Ishikawa (cell line): ENCODE measurements around the gene CLSTN2.

Experiments
- CEBPB ChIP-seq: IDR thresholded peaks from 2 replicates; pipeline ENCODE4 v1.6.1; 2012
- CREB1 ChIP-seq: IDR thresholded peaks from 2 replicates; pipeline ENCODE4 v1.6.1; 2012; ENCODE audit warnings: low read depth
- EGR1 ChIP-seq: IDR thresholded peaks from 2 replicates; pipeline ENCODE4 v1.6.1; 2012
- EP300 ChIP-seq: IDR thresholded peaks from 2 replicates; pipeline ENCODE4 v1.6.1; 2012; ENCODE audit warnings: borderline replicate concordance
- FOXM1 ChIP-seq: IDR thresholded peaks from 2 replicates; pipeline ENCODE4 v1.6.1; 2012; ENCODE audit warnings: low read depth, borderline replicate concordance
- MAX ChIP-seq: IDR thresholded peaks from 2 replicates; pipeline ENCODE4 v1.6.1; 2012
- NFIC ChIP-seq: IDR thresholded peaks from 2 replicates; pipeline ENCODE4 v1.6.1; 2012
- RAD21 ChIP-seq: IDR thresholded peaks from 2 replicates; pipeline ENCODE4 v1.6.1; 2012; ENCODE audit warnings: low read depth
- REST ChIP-seq: IDR thresholded peaks from 2 replicates; pipeline ENCODE4 v1.6.1; 2012; ENCODE audit warnings: low read depth, mild to moderate bottlenecking
- TAF1 ChIP-seq: IDR thresholded peaks from 2 replicates; pipeline ENCODE4 v1.6.1; 2012; ENCODE audit warnings: low read depth, mild to moderate bottlenecking
- TCF12 ChIP-seq: IDR thresholded peaks from 2 replicates; pipeline ENCODE4 v1.6.1; 2012; ENCODE audit warnings: low read depth
- TEAD4 ChIP-seq: IDR thresholded peaks from 2 replicates; pipeline ENCODE4 v1.6.1; 2012
- USF1 ChIP-seq: IDR thresholded peaks from 2 replicates; pipeline ENCODE4 v1.6.1; 2012
- YY1 ChIP-seq: IDR thresholded peaks from 2 replicates; pipeline ENCODE4 v1.6.1; 2012; ENCODE audit warnings: low read depth
- ZBTB7A ChIP-seq: IDR thresholded peaks from 2 replicates; pipeline ENCODE4 v1.6.1; 2012; ENCODE audit warnings: low read depth

CLSTN2 gene

GRCh38 chr3:140023616-140024530 is 88.9 kb downstream of the CLSTN2 start:
- TF ChIP-seq MAX (no peak), RAD21 (no peak), FOXM1 (no peak), CREB1 (no peak), EP300 (no peak), TAF1 (no peak), TEAD4 (no peak), YY1 (no peak), ZBTB7A (no peak), TCF12 (no peak), EGR1 (no peak), CEBPB (no peak), NFIC (no peak)

- TF ChIP-seq TCF12 (no peak), TEAD4 (no peak), RAD21 (no peak), EP300 (no peak), CEBPB (no peak), YY1 (no peak), NFIC (no peak), EGR1 (no peak), ZBTB7A (no peak), REST (no peak), TAF1 (no peak), CREB1 (no peak), USF1 (no peak), FOXM1 (no peak)
Observed at GRCh38 chr3:140031170-140031569, 96.2 kb downstream of the CLSTN2 start.

GRCh38 chr3:140034058-140034457 is 99.1 kb downstream of the CLSTN2 start:
- TF ChIP-seq MAX (no peak), TCF12 (no peak), EGR1 (no peak), ZBTB7A (no peak), TAF1 (no peak), FOXM1 (no peak), USF1 (no peak), YY1 (no peak), TEAD4 (no peak), NFIC (no peak), RAD21 (no peak), REST (no peak), CEBPB (no peak)

GRCh38 chr3:140035871-140036270 is 100.9 kb downstream of the CLSTN2 start:
- TF ChIP-seq USF1 = no peak
- no peak for TF ChIP-seq TCF12
- no peak for TF ChIP-seq FOXM1
- TF ChIP-seq NFIC = no peak
- no peak for TF ChIP-seq REST
- no peak for TF ChIP-seq RAD21
- no peak for TF ChIP-seq CREB1
- TF ChIP-seq ZBTB7A = no peak
- no peak for TF ChIP-seq CEBPB
- TF ChIP-seq TAF1 = no peak
- TF ChIP-seq EGR1 = no peak
- TF ChIP-seq EP300 = no peak
- TF ChIP-seq TEAD4 = no peak
